ENCODE measurements around the gene MED13. TPM values are rescaled to one million over a fixed set of nuclear protein-coding genes. Genes with fewer than 3 reads are reported as not detected.
"Not testable (repeated sequence)": the region's sequence is repeated elsewhere in the genome, so short reads cannot be mapped to it uniquely, and the experiment has no call there.

MED13 gene
- total RNA-seq, 1 experiment from 2014 or later = 42.4 TPM

- in situ Hi-C loops (cut with HindIII; ENCODE audit: low pct_unique_long_range_greater_than_20kb, low sequenced_read_pairs) = no loop called here
- DNase-seq (ENCODE audit: low read depth, low spot score) = no peak
These were observed 167.4 kb downstream of the MED13 start for GRCh38 chr17:61897548-61898180.

GRCh38 chr17:61895391-61895790, 169.7 kb downstream of the MED13 start:
- in situ Hi-C loops (cut with HindIII; ENCODE audit: low pct_unique_long_range_greater_than_20kb, low sequenced_read_pairs) = no loop called here
- DNase-seq (ENCODE audit: low read depth, low spot score) = no peak

GRCh38 chr17:61894310-61894709, 170.8 kb downstream of the MED13 start:
- in situ Hi-C loops (cut with HindIII; ENCODE audit: low pct_unique_long_range_greater_than_20kb, low sequenced_read_pairs); DNase-seq (ENCODE audit: low read depth, low spot score): not testable (repeated sequence)

Other genes starting within 250 kb of the MED13 start
- gene BRIP1, start 201.8 kb downstream of the MED13 start, total RNA-seq (2014; rRNA removed; shearing (Covaris generic)) = 13.7 and 14.6 TPM in 2 replicates
- gene INTS2, start 137.3 kb downstream of the MED13 start, total RNA-seq (2014; rRNA removed; shearing (Covaris generic)) = 34.9 and 35.2 TPM in 2 replicates